HCT116 (cell line): ENCODE results near the gene ACSL3. TPM values are rescaled to one million over a fixed set of nuclear protein-coding genes. Genes with fewer than 3 reads are reported as not detected.

Experiments used
- ATAC-seq: fragments of 200-7000 bp; cut with Tn5 transposase; 2 replicates; pipeline ENCODE4 v1.9.1; 2020; ENCODE audit warnings: mild to moderate bottlenecking, moderate library complexity
- BruUV-seq: library from RNA; stranded (reverse); fragments of 400-500 nt; replicated peaks from 2 replicates; lab custom pipeline; 2021; lab: Mats Ljungman, UMichigan
- CTCF ChIA-PET: fragments of 300-600 bp; sonication (Branson Sonifier 250); formaldehyde crosslinking; loops from one replicate; lab custom pipeline; 2021; ENCODE audit warnings: antibody characterized with exemption; lab: Charles Lee
- POLR2A ChIA-PET: fragments of 300-600, 350-600 bp; sonication (Branson Sonifier 250); formaldehyde crosslinking; loops from one replicate; lab custom pipeline; 2021; ENCODE audit warnings: antibody characterized with exemption; lab: Charles Lee
- RAD21 ChIA-PET, 2 experiments: fragments of 300-600 bp; sonication (Branson Sonifier 250); formaldehyde crosslinking; loops; one replicate each; lab custom pipeline; 2023; ENCODE audit warnings: low total read pairs in 2 of 2; ENCODE audit not compliant: uncharacterized antibody in 2 of 2, unreplicated experiment in 2 of 2, low non-redundant PET in 1 of 2; lab: Charles Lee
- DNase-seq: peaks from one replicate; pipeline ENCODE4 v3.0.0-alpha.2; 2010; ENCODE audit warnings: low read depth, low spot score
- H2AFZ ChIP-seq: fragments of 200-600 bp; shearing (Covaris generic), sonication (generic); 2 replicates; pipeline ENCODE4 v1.6.1; 2017; ENCODE audit warnings: low read depth, mixed run types, mixed read lengths, antibody characterized with exemption, low read length; ENCODE audit not compliant: poor library complexity, severe bottlenecking
- H3K27ac ChIP-seq: 2 replicates; pipeline ENCODE4 v1.5.1; 2012; ENCODE audit warnings: low read depth, low read length
- H3K27me3 ChIP-seq: fragments of 200-600 bp; sonication (generic); 2 replicates; pipeline ENCODE4 v1.6.1; 2016; ENCODE audit warnings: mixed run types, low read length, mixed read lengths; ENCODE audit not compliant: insufficient read depth
- H3K36me3 ChIP-seq, 2 experiments: fragments of 200-500 bp in 1 of 2; fragments of 200-600 bp in 1 of 2; sonication (Bioruptor generic) in 1 of 2; sonication (generic) in 1 of 2; 2 replicates each; pipeline versions ENCODE4 v1.5.1 to v1.6.1; 2014 to 2016; ENCODE audit warnings: low read length in 2 of 2, inconsistent platforms in 1 of 2, mixed read lengths in 1 of 2, mixed run types in 1 of 2; ENCODE audit not compliant: insufficient read depth in 2 of 2, control insufficient read depth in 1 of 2
- H3K4me1 ChIP-seq, 2 experiments: fragments of 200-600 bp in 1 of 2; sonication (generic) in 1 of 2; 2 replicates each; pipeline versions ENCODE4 v1.5.1 to v1.6.1; 2012 to 2017; ENCODE audit warnings: low read length in 2 of 2, inconsistent platforms in 1 of 2, mild to moderate bottlenecking in 1 of 2, mixed read lengths in 1 of 2, mixed run types in 1 of 2, moderate library complexity in 1 of 2; ENCODE audit not compliant: insufficient read depth in 2 of 2, control insufficient read depth in 1 of 2
- H3K4me2 ChIP-seq: fragments of 200-600 bp; sonication (generic); 2 replicates; pipeline ENCODE4 v1.6.1; 2017; ENCODE audit warnings: mixed run types, low read length, mixed read lengths
- H3K4me3 ChIP-seq, 2 experiments: fragments of 200-600 bp in 1 of 2; sonication (generic) in 1 of 2; replicated peaks in 1 of 2; 2 replicates each; pipeline ENCODE4 v1.5.1; 2011 to 2016; ENCODE audit warnings: low read length in 2 of 2, control low read depth in 1 of 2, low read depth in 1 of 2, mild to moderate bottlenecking in 1 of 2, mixed read lengths in 1 of 2, mixed run types in 1 of 2
- H3K79me2 ChIP-seq: fragments of 200-600 bp; sonication (generic); 2 replicates; pipeline ENCODE4 v1.6.1; 2017; ENCODE audit warnings: mild to moderate bottlenecking, mixed run types, low read length, moderate library complexity, mixed read lengths; ENCODE audit not compliant: insufficient read depth
- H3K9ac ChIP-seq: fragments of 200-600 bp; sonication (generic); 2 replicates; pipeline ENCODE4 v1.6.1; 2016; ENCODE audit warnings: low read length, mixed read lengths
- H3K9me2 ChIP-seq: fragments of 200-600 bp; sonication (generic), shearing (Covaris generic); 2 replicates; pipeline ENCODE4 v1.6.1; 2017; ENCODE audit warnings: mixed run types, mild to moderate bottlenecking, moderate library complexity; ENCODE audit not compliant: insufficient read depth
- H3K9me3 ChIP-seq, 2 experiments: fragments of 200-500 bp in 1 of 2; fragments of 200-600 bp in 1 of 2; sonication (Bioruptor generic) in 1 of 2; sonication (generic) in 1 of 2; 2 replicates each; pipeline ENCODE4 v1.6.1; 2014 to 2017; ENCODE audit warnings: low read length in 2 of 2, mixed read lengths in 2 of 2, inconsistent platforms in 1 of 2, low read depth in 1 of 2, mild to moderate bottlenecking in 1 of 2, mixed run types in 1 of 2, moderate library complexity in 1 of 2; ENCODE audit not compliant: control insufficient read depth in 1 of 2, insufficient read depth in 1 of 2
- H4K20me1 ChIP-seq: fragments of 200-600 bp; sonication (generic), shearing (Covaris generic); 2 replicates; pipeline ENCODE4 v1.6.1; 2017; ENCODE audit warnings: mixed run types, mild to moderate bottlenecking, moderate library complexity; ENCODE audit not compliant: insufficient read depth
- EGR1 ChIP-seq: IDR thresholded peaks from 2 replicates; pipeline ENCODE4 v1.6.1; 2012; ENCODE audit warnings: low read depth
- EZH2 ChIP-seq: fragments of 200-600 bp; sonication (generic); IDR thresholded peaks from 2 replicates; pipeline ENCODE4 v1.6.1; 2017; ENCODE audit warnings: antibody characterized with exemption, mixed run types
- POLR2A ChIP-seq: IDR thresholded peaks from 2 replicates; pipeline ENCODE4 v1.7.0; 2011; ENCODE audit warnings: borderline replicate concordance; ENCODE audit not compliant: insufficient read depth, insufficient read length; ENCODE audit errors: extremely low read depth
- POLR2AphosphoS5 ChIP-seq: IDR thresholded peaks from 2 replicates; pipeline ENCODE4 v1.6.1; 2011; ENCODE audit warnings: mild to moderate bottlenecking, low read depth, low read length, moderate library complexity
- SIN3A ChIP-seq: IDR thresholded peaks from 2 replicates; pipeline ENCODE4 v1.6.1; 2012; ENCODE audit warnings: low read depth
- SP1 ChIP-seq: IDR thresholded peaks from 2 replicates; pipeline ENCODE4 v1.6.1; 2012; ENCODE audit warnings: low read depth
- YY1 ChIP-seq: IDR thresholded peaks from 2 replicates; pipeline ENCODE4 v1.6.1; 2011; ENCODE audit warnings: low read length, low read depth, moderate library complexity, mild to moderate bottlenecking; ENCODE audit not compliant: insufficient replicate concordance; ENCODE audit errors: extremely low read depth
- ZFX ChIP-seq: fragments of 450-650 bp; IDR thresholded peaks from 2 replicates; pipeline ENCODE4 v1.6.1; 2017
- ZNF274 ChIP-seq: fragments of 200-500 bp; sonication (Bioruptor generic); IDR thresholded peaks from 2 replicates; pipeline ENCODE4 v1.6.1; 2014; ENCODE audit warnings: mild to moderate bottlenecking, low read depth, low read length, inconsistent platforms
- intact Hi-C: fragments of 100-400 bp; cut with micrococcal nuclease; formaldehyde crosslinking; loops from 2 replicates; pipeline ENCODE4 v1.10.0; 2022
- total RNA-seq: library from RNA; stranded (reverse); gene quantifications from one replicate; pipeline ENCODE4 v1.2.1, GENCODE V29; 2021; ENCODE audit not compliant: unreplicated experiment
- TF ChIP-seq, protein P1 (sequence below): IDR thresholded peaks from 2 replicates; pipeline ENCODE4 v1.6.1; 2011; ENCODE audit warnings: mild to moderate bottlenecking, low read length, moderate library complexity; ENCODE audit not compliant: insufficient replicate concordance; ENCODE audit errors: extremely low read depth
- TF ChIP-seq, protein P2 (sequence below): IDR thresholded peaks from 2 replicates; pipeline ENCODE4 v1.6.1; 2012; ENCODE audit warnings: low read depth
- TF ChIP-seq, protein P3 (sequence below): IDR thresholded peaks from 2 replicates; pipeline ENCODE4 v1.6.1; 2012

Gene ACSL3
- total RNA-seq, 1 experiment from 2014 or later, result 142 TPM

DNA sequence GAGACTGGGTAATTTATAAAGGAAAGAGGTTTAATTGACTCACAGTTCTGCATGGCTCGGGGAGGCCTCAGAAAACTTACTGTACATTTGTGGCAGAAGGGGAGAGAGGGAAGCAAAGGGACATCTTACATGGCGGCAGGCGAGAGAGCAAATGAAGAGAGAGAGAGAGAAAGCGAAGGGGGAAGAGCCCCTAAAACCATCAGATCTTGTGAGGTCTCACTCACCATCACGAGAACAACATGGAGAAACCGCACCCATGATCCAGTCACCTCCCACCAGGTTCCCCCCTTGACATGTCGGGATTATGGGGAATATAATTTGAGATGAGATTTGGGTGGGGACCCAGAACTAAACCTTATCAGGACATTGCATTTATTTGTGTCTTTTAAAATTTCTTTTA is 75.9 kb downstream of the ACSL3 start:
- Histone ChIP-seq H3K9me2 (no peaks in the 10 kb centered on the region), H4K20me1 (no peaks in the 10 kb centered on the region), H3K27me3 (no peaks in the 10 kb centered on the region), H2AFZ (no peak overlapping the region), H3K4me1 (no peaks in the 10 kb centered on the region), H3K4me2 (no peak overlapping the region), H3K9me3 (no peaks in the 10 kb centered on the region), H3K27ac (no peak overlapping the region), H3K79me2 (no peaks in the 10 kb centered on the region), H3K4me3 (no peak overlapping the region), H3K9ac (no peak overlapping the region), H3K36me3 (peaks cover 26 to 28% of the 10 kb centered on the region in 2 experiments; a peak in 3 of 4 replicates)
- no TSS peak for BruUV-seq
- DNase-seq (no peak), ATAC-seq (no peak)
- ChIA-PET POLR2A (no interaction called here), RAD21 (no interaction called here), CTCF (no interaction called here)
- TF ChIP-seq, protein P1, sequence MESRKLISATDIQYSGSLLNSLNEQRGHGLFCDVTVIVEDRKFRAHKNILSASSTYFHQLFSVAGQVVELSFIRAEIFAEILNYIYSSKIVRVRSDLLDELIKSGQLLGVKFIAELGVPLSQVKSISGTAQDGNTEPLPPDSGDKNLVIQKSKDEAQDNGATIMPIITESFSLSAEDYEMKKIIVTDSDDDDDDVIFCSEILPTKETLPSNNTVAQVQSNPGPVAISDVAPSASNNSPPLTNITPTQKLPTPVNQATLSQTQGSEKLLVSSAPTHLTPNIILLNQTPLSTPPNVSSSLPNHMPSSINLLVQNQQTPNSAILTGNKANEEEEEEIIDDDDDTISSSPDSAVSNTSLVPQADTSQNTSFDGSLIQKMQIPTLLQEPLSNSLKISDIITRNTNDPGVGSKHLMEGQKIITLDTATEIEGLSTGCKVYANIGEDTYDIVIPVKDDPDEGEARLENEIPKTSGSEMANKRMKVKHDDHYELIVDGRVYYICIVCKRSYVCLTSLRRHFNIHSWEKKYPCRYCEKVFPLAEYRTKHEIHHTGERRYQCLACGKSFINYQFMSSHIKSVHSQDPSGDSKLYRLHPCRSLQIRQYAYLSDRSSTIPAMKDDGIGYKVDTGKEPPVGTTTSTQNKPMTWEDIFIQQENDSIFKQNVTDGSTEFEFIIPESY, result no peak
- TF ChIP-seq POLR2AphosphoS5 (no peak), EGR1 (no peak), YY1 (no peak), SIN3A (no peak), EZH2 (no peak), ZNF274 (no peak)
- intact Hi-C loops, result no loop called here

DNA sequence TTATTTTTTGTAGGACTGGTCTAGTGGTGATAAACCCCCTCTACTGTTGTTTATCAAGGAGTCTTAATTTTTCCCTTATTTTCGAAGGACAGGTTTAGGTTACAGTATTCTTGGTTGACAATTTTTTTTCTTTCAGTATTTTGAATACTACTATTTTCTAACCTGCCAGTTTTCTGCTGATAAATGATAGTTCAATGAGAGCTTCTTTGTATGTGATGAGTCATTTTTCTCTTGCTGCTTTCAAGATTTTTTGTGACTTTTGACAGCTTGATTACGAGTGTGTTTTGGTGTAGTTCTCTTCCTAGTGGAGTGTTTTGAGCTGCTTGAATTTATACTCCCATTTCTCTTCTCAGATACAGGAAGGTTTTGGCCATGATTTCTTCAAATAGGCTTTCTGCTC is 77.5 kb downstream of the ACSL3 start:
- H2AFZ ChIP-seq, result no peak overlapping the region
- no peak overlapping the region for H3K9ac ChIP-seq
- no peaks in the 10 kb centered on the region for H3K27me3 ChIP-seq
- DNase-seq, result no peak
- TF ChIP-seq ZNF274 (no peak), SP1 (no peak), POLR2A (no peak), EZH2 (no peak), ZFX (no peak)
- TF ChIP-seq, protein P2, sequence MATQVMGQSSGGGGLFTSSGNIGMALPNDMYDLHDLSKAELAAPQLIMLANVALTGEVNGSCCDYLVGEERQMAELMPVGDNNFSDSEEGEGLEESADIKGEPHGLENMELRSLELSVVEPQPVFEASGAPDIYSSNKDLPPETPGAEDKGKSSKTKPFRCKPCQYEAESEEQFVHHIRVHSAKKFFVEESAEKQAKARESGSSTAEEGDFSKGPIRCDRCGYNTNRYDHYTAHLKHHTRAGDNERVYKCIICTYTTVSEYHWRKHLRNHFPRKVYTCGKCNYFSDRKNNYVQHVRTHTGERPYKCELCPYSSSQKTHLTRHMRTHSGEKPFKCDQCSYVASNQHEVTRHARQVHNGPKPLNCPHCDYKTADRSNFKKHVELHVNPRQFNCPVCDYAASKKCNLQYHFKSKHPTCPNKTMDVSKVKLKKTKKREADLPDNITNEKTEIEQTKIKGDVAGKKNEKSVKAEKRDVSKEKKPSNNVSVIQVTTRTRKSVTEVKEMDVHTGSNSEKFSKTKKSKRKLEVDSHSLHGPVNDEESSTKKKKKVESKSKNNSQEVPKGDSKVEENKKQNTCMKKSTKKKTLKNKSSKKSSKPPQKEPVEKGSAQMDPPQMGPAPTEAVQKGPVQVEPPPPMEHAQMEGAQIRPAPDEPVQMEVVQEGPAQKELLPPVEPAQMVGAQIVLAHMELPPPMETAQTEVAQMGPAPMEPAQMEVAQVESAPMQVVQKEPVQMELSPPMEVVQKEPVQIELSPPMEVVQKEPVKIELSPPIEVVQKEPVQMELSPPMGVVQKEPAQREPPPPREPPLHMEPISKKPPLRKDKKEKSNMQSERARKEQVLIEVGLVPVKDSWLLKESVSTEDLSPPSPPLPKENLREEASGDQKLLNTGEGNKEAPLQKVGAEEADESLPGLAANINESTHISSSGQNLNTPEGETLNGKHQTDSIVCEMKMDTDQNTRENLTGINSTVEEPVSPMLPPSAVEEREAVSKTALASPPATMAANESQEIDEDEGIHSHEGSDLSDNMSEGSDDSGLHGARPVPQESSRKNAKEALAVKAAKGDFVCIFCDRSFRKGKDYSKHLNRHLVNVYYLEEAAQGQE, result no peak
- TF ChIP-seq, protein P3, sequence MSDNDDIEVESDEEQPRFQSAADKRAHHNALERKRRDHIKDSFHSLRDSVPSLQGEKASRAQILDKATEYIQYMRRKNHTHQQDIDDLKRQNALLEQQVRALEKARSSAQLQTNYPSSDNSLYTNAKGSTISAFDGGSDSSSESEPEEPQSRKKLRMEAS, result no peak
- H3K4me2 ChIP-seq, result no peak overlapping the region
- 0 out of 4 replicates have a peak, but pooled peaks cover 0 to 3% of the 10 kb centered on the region in 2 experiments for H3K4me1 ChIP-seq
- ChIA-PET CTCF (interaction anchor here (1.1 to 1.6 kb wide), 5 partner anchors 14 to 244 kb away, joined by 3 to 15 read pairs (median 3); no protein-coding TSS in a partner anchor), POLR2A (no interaction called here), RAD21 (no interaction called here)
- no peak overlapping the region for H3K27ac ChIP-seq
- H3K9me3 ChIP-seq, result no peaks in the 10 kb centered on the region
- H3K36me3 ChIP-seq, result peaks cover 18 to 22% of the 10 kb centered on the region in 2 experiments; a peak in 3 of 4 replicates
- no TSS peak for BruUV-seq
- H3K79me2 ChIP-seq, result no peaks in the 10 kb centered on the region
- intact Hi-C loops, result no loop called here
- H3K9me2 ChIP-seq, result no peaks in the 10 kb centered on the region
- H3K4me3 ChIP-seq, result no peak overlapping the region
- ATAC-seq, result no peak
- no peaks in the 10 kb centered on the region for H4K20me1 ChIP-seq
